ENCODE data around the gene TBX1.

TBX1 gene

GRCh38 chr22:19760058-19760950 lies at the start of gene TBX1:
TSS of gene TBX1 (plus strand) at chr22:19760778. CDS start at chr22:19760844, 66 bp downstream.
- peak; percentile 69 for FAIRE-seq

GRCh38 chr22:19713245-19713644 lies 47.3 kb upstream of the TBX1 start:
- FAIRE-seq, result no peak

DNA sequence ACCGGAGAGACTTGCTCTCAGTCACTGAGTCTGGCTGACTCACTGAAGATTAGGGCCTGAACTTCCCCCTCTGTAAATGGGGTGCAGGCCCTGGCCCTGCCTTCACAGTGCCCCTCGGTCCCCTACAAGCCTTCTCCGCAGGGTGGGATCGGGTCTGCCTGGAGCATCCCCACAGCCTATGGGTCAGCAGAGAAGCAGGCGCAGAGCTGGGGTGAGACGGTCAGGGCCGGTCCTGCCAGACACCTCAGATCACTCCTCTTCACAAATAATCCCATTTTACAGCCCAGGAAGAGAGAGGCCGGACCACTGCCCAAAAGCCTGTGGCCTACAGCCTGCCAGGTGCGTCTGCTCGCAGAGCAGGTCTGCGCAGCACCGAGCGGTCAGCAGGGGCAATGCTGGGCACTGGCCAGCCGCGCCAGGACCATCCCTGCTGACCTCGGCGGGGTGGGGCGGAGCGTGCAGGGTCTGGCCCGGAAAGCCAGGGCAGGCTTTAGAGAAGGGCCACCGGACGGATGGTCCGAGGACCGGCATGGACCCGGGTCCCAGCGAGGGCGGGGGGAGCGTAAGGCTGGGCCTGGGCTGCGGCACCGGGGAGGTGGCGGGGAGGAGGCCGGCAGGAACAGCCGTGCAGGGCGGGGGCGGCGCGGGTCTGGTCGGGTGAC lies 46.8 kb upstream of the TBX1 start:
- no peak for FAIRE-seq

DNA sequence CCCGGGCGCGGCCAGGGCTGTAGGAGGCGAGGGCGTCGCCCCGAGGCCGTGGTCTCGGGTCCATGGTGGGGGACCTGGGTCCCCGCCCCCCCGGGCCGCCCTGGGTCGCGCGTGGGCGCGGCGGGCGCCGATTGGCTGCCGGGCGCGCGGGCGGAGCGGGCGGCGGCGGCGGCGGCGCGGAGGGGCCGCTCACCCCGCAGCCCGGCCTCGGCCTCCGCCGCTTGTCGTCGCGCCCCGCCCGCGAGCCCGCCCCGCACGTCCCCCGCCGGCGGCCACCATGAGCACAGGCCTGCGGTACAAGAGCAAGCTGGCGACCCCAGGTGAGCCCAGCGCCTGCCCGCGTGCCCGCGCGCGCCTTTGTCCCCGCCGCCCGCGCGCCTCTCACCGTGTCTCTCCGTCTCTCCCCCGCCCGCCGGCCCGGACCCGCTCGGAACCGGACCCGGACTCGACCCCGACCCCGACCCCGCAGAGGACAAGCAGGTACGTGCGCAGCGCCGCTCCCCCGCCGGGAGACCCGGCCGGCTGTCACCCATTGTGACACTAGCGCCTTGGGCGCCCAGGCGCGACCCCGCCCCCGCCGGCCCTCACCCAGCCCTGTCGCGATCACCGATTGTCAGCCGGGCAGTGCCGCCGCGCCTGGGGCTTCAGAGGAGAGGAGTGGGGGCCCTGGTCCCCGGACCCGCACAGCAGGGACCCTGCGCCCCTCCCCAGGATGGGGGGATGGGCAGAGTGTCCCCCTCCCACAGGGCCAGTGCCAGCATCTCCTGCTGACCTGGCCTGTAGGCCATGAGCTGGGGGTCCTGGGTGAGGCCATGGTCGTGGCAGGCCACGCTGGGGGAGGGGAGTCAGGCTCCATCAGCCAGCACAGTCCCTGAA lies 46.0 kb upstream of the TBX1 start, which contains the start of gene SEPTIN5:
Gene SEPTIN5 (plus strand): TSS at position 192 of the 876 bp plus-strand sequence. CDS start 86 bp downstream, at position 278.
- no peak for FAIRE-seq

DNA sequence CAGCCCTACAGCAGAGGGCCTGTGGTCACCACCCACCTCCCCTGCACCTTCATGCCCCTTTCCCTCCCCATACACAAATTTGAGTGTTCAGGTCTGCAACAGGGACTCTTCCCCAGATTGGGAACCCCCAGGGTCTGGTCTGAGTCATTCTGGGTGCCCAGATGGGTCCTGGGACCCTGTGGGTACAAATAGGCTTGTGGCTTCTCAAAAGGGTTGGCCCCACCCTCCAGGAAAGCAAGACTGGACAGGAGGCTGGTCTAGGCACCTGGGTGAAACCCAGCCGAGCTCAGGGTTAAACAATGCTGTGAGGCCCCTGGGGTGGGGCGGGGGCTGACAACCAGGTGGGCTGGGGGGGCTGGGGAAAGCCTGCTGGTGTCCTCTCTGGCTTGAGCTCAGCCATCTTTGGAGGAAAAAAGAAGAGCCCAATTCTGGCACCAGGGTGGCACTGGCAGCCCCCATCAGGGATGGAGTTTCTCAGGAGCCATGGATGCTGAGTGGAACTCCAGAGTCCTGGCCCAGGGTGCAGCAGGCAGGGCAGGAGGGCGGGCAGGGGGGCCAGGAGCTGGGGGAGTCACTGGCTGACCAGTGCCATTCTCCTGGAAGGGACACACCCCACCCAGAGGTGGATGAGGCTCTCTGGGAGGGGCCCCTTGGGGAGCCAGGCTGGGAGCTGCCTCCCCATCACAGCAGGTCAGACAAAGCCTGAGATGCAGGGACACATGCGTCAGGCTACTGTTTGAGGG lies 45.2 kb upstream of the TBX1 start:
- FAIRE-seq, result no peak

- FAIRE-seq, result no peak
Measured at GRCh38 chr22:19716041-19716828, 44.3 kb upstream of the TBX1 start.

DNA sequence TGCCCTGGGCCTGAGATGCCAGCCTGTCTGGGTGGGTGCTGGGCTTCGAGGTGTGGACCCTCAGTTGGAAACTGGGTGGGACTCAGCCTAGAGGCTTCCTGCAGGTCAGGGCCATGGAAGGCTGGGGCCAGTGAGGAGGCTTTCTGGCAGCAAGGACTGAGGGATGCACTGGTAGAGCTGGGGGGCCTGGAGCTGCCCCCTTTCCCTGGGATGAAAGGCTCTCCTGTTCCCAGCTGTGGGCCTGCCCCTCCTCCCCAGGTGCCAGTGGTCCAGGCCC lies 43.8 kb upstream of the TBX1 start:
- FAIRE-seq, result no peak

GRCh38 chr22:19717181-19717580 lies 43.4 kb upstream of the TBX1 start:
- FAIRE-seq, result no peak

DNA sequence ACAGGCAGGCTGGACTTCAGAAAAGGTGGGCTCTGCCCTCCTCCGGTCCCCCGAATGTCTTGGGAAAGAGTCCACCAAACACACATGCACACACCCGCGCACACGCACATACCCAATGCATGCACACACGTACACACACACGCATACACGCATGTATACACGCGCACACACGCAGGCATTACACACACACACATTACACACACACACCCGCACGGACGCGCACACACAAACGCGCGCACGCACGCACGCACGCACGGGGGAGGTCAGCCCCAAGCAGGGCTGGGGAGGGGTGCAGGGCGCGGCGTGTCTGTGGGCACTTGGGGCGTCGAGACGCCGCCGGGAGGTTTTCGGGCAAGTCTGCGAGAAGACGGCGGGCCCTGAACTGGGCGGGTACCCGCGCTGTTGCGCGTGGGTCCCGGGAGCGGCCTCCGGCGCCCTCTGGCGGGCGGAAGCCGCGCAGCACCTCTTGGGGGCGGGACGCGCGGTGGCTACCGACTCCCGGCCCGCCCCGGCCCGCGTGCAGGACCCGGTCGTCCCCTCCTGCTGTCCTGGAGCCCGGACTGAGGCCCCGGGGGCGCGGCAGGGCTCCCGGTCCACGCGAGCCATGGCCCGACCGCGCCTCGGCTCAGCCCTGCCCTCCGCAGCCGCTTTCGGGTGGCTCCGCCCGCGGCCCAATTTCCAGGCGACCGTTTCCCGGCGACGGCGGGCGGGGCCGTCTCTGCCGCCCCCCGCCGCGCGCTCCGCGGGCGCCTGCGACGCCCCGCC lies 42.7 kb upstream of the TBX1 start:
- FAIRE-seq, result no peak

DNA sequence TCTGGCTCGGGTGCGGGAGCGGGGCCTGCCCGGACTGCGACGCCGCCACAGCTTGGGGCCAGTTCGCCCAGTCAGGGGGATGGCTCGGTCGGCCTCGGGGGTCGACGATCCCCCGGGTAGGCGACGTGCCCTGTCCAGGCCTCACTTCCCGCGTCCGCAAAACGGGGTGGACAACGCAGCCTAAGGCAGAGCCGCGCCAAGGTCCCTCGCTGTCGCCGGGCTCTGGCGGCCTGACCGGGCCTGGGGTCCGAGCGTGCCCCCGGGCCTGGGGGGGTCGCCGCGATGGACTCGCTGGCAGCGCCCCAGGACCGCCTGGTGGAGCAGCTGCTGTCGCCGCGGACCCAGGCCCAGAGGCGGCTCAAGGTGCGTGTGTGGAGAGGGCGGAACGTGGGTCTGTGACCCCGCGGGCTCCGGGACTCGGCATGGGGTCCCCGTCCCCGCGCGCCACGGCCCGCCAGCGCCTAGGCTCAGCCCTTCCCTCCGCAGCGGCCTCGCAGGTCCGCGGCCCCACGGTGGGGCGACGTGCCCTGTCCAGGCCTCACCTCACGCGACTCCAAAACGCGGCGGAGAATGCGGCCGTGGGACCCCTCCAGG lies 42.0 kb upstream of the TBX1 start:
- FAIRE-seq, result no peak

DNA sequence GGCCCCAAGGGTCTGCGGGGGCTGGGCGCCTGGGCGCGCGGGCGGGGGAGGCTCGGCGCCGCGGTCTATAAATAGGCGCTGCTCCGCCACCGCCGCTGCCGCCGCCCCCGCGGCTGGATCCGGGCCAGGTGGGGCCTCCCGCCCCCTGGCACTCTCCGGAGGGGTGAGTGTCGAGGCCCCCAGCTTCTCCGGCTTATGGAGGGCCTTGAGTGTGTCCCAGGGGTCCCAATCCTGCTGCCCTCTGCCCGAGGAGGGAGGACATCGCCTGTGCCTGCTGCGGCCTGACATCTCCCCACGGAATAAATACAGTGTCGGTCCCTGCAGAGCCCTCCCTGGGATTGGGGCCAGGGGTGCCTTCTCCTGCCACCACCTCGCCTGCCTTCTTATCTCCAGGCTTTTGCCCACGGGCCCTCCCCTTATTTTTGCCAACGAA lies 41.5 kb upstream of the TBX1 start:
- no peak for FAIRE-seq

DNA sequence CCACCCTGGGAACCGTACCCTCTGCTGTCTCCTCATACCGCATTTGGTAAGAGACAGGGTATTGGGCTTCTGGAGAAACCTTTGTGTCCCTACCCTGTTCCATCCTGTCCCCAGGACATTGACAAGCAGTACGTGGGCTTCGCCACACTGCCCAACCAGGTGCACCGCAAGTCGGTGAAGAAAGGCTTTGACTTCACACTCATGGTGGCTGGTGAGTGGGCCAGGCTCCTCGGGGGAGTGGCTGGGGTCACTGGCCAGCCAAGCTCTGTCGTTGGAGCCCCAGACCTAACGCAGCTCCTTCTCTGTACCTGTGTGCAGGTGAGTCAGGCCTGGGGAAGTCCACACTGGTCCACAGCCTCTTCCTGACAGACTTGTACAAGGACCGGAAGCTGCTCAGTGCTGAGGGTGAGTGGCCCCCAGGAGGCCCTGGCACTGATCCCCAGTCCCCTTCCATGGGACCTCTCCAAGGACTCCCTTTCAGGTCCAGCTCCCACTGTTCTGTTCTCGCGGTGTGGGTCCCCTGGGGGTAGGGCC lies 41.0 kb upstream of the TBX1 start:
- no peak for FAIRE-seq

- FAIRE-seq, result no peak
Measured at GRCh38 chr22:19720150-19720827, 40.3 kb upstream of the TBX1 start.

DNA sequence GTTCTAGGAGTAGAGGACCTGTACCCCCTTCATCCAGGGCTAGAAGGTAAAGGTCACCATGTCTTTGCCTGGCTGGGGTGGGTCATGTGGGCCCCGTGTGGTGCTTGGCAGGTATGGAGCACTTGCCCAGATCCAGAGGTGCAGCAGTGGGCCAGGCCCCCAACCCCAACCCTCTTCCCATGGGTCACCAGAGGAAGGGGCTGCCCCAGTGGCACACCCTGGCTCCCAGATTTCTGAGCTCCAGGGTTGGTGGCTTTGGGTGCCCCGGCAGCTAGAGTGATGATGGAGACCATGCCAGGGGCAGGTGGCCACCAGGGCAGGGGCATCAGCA lies 39.6 kb upstream of the TBX1 start:
- FAIRE-seq, result no peak

GRCh38 chr22:19721330-19722177 lies 39.0 kb upstream of the TBX1 start:
- FAIRE-seq, result no peak

DNA sequence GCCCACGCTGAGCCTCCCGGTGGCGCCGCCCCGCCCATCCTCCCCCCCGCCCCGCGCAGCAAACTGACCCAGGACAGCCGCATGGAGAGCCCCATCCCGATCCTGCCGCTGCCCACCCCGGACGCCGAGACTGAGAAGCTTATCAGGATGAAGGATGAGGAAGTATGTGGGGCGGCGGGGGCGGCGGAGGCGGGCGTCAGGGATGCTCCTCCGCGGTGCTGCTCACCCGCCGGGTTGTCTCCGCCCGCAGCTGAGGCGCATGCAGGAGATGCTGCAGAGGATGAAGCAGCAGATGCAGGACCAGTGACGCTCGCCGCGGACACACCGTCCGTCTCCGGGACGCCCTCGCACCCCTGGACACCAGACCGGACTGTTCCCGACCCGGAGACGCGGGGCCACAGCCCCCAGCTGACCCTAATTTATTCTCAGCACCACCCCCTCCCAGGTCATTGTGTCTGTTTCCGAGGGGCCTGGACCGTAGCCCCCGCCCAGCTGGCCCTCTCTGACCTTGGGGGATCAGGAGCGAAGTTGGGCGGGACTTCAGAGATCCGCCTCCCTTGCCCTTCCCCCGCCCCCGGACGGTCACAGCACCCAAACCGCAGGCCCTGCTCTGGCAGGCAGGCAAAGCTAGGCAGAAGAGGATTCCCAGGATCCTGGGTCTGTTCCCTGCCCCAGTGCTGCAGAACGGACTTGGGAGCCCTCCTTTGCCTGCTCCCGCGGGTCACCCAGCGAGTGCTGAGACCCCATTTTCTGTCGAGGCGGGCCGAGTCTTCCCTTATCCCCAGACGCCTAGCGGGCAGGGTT lies 38.2 kb upstream of the TBX1 start:
- FAIRE-seq, result no peak

DNA sequence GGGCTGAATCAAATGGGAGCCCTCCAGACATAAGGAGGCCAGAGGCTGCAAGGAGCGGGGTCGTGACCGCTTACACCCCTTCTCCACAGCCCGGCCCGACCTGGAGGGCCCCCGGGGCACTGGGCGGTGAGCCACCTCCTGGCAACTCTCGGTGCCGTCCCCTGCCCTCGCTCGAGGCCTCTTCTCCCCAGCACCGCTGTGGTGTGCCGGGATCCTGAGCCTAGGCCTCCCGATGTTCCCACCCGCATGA lies 37.7 kb upstream of the TBX1 start:
- FAIRE-seq, result no peak

All from G401.6 (cell line).